ENCODE measurements around the gene ACBD3. TPM values are rescaled to one million over a fixed set of nuclear protein-coding genes. Genes with fewer than 3 reads are reported as not detected.

The ACBD3 gene
- total RNA-seq, 4 donors from 2014 or later: 30.0 to 48.8 (median 34.3) TPM

GRCh38 chr1:226117330-226117729 lies 69.2 kb downstream of the ACBD3 start:
- WGBS, 2 donors (ENCODE audit: low coverage in 1 of 2): 88 to 91% methylated on average over 4 to 6 of the region's 6 CpGs
- Histone ChIP-seq H3K27ac (no peak overlapping the region), H3K4me1 (peaks cover 0 to 15% (median 5%) of the 10 kb centered on the region in 3 donors), H3K27me3 (no peaks in the 10 kb centered on the region), H3K36me3 (no peaks in the 10 kb centered on the region), H3K9me3 (no peaks in the 10 kb centered on the region), H3K4me3 (no peak overlapping the region)
- TF ChIP-seq EP300 (IDR thresholded peaks at IDR 0.05) (no peak), POLR2AphosphoS5 (IDR thresholded peaks at IDR 0.05) (no peak), POLR2A (IDR thresholded peaks at IDR 0.05) (no peak), CTCF (IDR thresholded peaks at IDR 0.05) (no peak)
- no peak for ATAC-seq

- no peak overlapping the region for H3K27ac ChIP-seq
- TF ChIP-seq CTCF (IDR thresholded peaks at IDR 0.05) (no peak), EP300 (IDR thresholded peaks at IDR 0.05) (no peak), POLR2AphosphoS5 (IDR thresholded peaks at IDR 0.05) (no peak), POLR2A (IDR thresholded peaks at IDR 0.05) (no peak)
- H3K27me3 ChIP-seq: no peaks in the 10 kb centered on the region
- no peaks in the 10 kb centered on the region for H3K9me3 ChIP-seq
- WGBS, 2 donors (ENCODE audit: low coverage in 1 of 2): 46 to 89% methylated on average over 2 to 3 of the region's 3 CpGs
- peaks cover 0 to 17% (median 9%) of the 10 kb centered on the region in 3 donors for H3K4me1 ChIP-seq
- H3K4me3 ChIP-seq: no peak overlapping the region
- no peaks in the 10 kb centered on the region for H3K36me3 ChIP-seq
- no peak for ATAC-seq
These were observed 69.9 kb downstream of the ACBD3 start for GRCh38 chr1:226116673-226117072.

GRCh38 chr1:226112626-226113025 lies 73.9 kb downstream of the ACBD3 start:
- H3K9me3 ChIP-seq: no peaks in the 10 kb centered on the region
- no peak overlapping the region for H3K27ac ChIP-seq
- H3K4me3 ChIP-seq: no peak overlapping the region
- H3K4me1 ChIP-seq: peaks cover 0 to 35% (median 15%) of the 10 kb centered on the region in 3 donors
- H3K36me3 ChIP-seq: no peaks in the 10 kb centered on the region
- ATAC-seq: no peak
- TF ChIP-seq POLR2A (IDR thresholded peaks at IDR 0.05): no peak
- no peak for TF ChIP-seq POLR2AphosphoS5 (IDR thresholded peaks at IDR 0.05)
- no peak for TF ChIP-seq EP300 (IDR thresholded peaks at IDR 0.05)
- no peak for TF ChIP-seq CTCF (IDR thresholded peaks at IDR 0.05)
- 40 to 68% methylated on average over 2 of the region's 3 CpGs for WGBS, 2 donors (ENCODE audit: low coverage in 1 of 2)
- no peaks in the 10 kb centered on the region for H3K27me3 ChIP-seq

GRCh38 chr1:226111883-226112261 lies 74.7 kb downstream of the ACBD3 start:
- no peak overlapping the region for H3K4me3 ChIP-seq
- TF ChIP-seq POLR2AphosphoS5 (IDR thresholded peaks at IDR 0.05) (no peak), EP300 (IDR thresholded peaks at IDR 0.05) (no peak), CTCF (IDR thresholded peaks at IDR 0.05) (no peak), POLR2A (IDR thresholded peaks at IDR 0.05) (no peak)
- H3K36me3 ChIP-seq: no peaks in the 10 kb centered on the region
- peak overlapping the region in 3 of 4 donors; percentile 93 to 99 (median 99) for H3K27ac ChIP-seq
- H3K27me3 ChIP-seq: no peaks in the 10 kb centered on the region
- H3K9me3 ChIP-seq: no peaks in the 10 kb centered on the region
- ATAC-seq: no peak
- peaks cover 0 to 35% (median 15%) of the 10 kb centered on the region in 3 donors for H3K4me1 ChIP-seq
- WGBS, 2 donors (ENCODE audit: low coverage in 1 of 2): 50% methylated on average over 1 of the region's 7 CpGs; no CpG with 5 or more reads in 1 of the 2 donors

- H3K27me3 ChIP-seq: no peaks in the 10 kb centered on the region
- ATAC-seq: no peak
- TF ChIP-seq EP300 (IDR thresholded peaks at IDR 0.05) (no peak), CTCF (IDR thresholded peaks at IDR 0.05) (no peak), POLR2A (IDR thresholded peaks at IDR 0.05) (no peak), POLR2AphosphoS5 (IDR thresholded peaks at IDR 0.05) (no peak)
- H3K4me3 ChIP-seq: peak overlapping the region; percentile 72 to 86
- H3K36me3 ChIP-seq: no peaks in the 10 kb centered on the region
- no peaks in the 10 kb centered on the region for H3K9me3 ChIP-seq
- H3K4me1 ChIP-seq: peaks cover 0 to 35% (median 15%) of the 10 kb centered on the region in 3 donors
- H3K27ac ChIP-seq: peak overlapping the region in 3 of 4 donors; percentile 93 to 99 (median 99)
- WGBS, 2 donors (ENCODE audit: low coverage in 1 of 2): 30 to 32% methylated on average over 8 to 9 of the region's 11 CpGs
These were observed 75.3 kb downstream of the ACBD3 start for GRCh38 chr1:226111098-226111882.

Data from gastroesophageal sphincter (tissue), 4 donors.